DMS 273 treated with DMSO at 0.1 percent for 48 hours (cell line): Measurements from ENCODE around the gene APOBEC3G.

Source experiments
- DNase-seq: peaks from one replicate; lab custom pipeline; 2025; lab: John Stamatoyannopoulos, UW

Gene APOBEC3G

DNA sequence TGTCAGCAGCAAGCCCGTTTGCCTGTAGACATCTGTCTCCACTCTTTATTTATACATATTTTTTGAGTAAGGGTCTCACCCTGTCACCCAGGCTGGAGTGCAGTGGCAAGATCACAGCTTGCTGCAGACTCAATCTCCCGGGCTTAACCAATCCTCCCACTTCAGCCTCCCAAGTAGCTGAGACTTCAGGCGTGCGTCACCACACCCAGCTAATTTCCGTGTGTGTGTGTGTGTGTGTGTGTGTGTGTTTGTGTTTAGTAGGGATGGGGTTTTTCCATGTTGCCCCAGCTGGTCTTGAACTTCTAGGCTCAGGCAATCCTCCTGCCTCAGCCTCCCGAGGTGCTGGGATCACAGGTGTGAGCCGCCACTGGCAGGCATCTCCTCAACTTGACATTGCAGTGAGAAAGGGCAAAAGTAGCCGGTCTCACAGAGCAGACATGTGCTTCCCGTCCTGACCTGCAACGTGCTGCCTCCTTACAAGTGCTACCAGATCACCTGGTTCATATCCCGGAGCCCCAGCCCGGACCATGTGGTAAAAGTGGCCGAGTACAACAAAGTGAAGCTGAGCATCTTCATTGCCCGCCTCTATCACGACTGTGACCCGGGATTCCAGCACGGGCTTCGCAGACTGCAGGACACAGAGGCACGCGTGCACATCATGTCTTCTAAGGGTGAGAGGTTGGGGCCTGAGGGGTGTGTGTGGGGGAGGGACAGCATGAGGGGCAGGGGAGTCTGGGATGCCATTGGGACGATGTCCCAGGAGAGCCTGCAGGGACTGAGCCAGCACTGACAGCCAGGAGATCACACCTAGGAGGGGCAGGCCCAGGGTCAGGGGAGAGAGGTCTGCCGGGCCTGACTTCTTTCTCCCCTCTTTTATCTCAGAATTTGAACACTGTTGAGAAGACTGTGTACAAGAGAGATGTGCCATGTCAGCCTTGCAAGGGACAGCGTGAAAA, 14.3 kb downstream of the APOBEC3G start:
- DNase-seq = no peak

GRCh38 chr22:39092111-39092862, 15.2 kb downstream of the APOBEC3G start:
- no peak for DNase-seq

- DNase-seq = no peak
Observed at GRCh38 chr22:39094717-39095389, 17.8 kb downstream of the APOBEC3G start.

GRCh38 chr22:39095971-39096370, 18.9 kb downstream of the APOBEC3G start:
- no peak for DNase-seq

- DNase-seq = no peak
Observed at GRCh38 chr22:39097098-39098020, 20.3 kb downstream of the APOBEC3G start, which contains the start of gene APOBEC3H. APOBEC3H (plus strand) TSS chr22:39097244; CDS start chr22:39100279, 3,035 bp downstream.

DNA sequence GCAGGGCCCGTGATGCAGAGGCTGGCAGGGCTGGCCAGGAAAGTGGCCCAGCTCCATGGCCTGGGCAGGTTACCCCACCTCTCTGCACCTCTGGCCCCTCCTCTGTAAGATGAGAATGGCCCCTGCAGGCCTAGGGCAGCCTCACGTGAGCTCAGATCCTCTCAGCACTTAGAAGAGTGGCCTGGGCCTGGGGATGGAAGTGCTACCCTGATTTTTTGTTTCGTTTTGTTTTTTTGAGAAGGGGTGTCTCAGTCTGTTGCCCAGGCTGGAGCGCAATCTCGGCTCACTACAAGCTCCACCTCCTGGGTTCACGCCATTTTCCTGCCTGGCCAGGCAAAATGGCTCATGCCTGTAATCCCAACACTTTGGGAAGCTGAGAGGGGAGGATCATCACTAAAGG, 21.0 kb downstream of the APOBEC3G start:
- DNase-seq = no peak

DNA sequence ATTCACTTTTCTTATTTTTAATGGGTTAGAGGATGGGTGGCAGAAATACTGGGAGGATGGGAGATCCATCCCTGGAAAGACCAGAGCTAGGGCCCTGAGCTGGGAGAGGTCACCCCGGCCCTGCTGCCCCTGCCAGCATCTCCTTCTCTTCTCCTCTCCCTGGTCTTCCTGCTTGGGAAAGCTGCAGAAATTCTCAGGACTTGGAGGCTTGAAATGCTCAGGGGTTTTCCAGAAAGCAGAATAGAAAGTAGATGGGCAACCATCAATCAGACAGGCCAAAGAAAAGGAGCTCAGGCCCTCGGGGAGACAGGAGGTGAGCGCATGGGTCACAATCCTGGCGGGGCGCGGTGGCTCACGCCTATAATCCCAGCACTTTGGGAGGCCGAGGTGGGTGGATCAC, 21.5 kb downstream of the APOBEC3G start:
- DNase-seq = no peak

GRCh38 chr22:39101226-39101625, 24.2 kb downstream of the APOBEC3G start:
- no peak for DNase-seq

- no peak for DNase-seq
Observed at GRCh38 chr22:39103431-39103830, 26.4 kb downstream of the APOBEC3G start.

- no peak for DNase-seq
Observed at GRCh38 chr22:39106326-39106725, 29.3 kb downstream of the APOBEC3G start.

DNA sequence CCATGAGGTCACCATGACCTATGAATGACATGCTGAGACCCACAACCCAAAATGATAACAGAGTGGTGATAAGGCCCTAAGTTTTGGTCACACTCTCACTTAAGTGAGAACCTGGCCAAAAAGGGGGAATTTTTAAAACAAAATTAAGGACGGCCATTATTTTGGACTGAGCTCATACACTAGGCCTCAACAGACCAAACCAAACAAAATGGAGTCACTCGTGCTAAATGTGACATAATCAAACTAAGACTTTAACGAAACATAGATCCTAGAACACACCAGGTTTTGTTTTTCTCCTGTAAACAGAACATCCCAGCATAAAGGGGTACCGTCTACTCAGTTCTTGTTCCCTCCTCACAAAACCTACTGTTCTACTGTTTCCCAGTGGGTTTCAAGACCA, 31.4 kb downstream of the APOBEC3G start:
- DNase-seq = no peak

GRCh38 chr22:39109361-39109760, 32.3 kb downstream of the APOBEC3G start:
- DNase-seq = no peak

DNA sequence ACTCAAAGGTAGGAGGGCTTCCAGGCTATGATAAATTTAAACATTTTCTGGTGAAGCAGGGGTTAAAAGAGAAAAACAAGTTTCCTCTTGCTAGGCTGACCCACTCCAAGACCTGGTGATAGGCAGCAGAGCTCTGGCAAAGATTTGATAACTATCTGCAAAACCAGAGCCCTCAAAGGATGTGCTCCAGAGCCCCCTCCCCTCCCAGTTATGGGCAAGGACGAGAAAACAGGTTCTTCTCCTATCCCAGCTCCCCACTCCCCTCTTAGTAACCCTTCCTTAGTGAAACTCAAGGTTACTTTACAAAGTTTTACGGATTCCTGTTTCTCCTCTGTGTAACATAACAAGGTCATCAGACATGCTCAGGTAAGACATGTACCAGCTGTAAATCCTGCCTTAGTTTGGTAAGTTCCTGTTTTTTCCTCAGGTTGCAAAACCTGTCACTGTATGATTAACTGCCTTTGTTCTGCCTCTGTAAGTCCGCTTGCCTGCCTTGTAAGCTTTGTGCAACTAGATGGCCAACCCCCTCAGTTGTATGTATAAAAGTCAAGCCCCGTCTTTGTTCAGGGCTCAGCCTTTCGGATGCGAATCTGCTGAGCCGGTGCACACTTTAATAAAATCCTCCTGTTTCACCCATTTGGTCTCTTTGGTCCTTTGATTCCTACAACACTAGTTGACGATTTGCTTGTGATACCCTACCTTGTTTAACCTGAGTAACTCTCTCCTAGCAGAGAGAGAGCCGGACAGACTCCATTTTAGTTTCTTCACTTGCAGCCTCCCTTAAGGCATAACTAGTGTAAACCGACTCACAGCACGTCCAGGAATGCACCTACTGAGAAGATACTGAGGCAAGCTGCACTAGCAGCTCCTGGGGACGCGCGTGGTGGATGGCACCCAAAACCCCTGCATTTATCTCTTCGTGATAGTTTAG, 33.8 kb downstream of the APOBEC3G start:
- no peak for DNase-seq

GRCh38 chr22:39114112-39114511, 37.0 kb downstream of the APOBEC3G start:
- no peak for DNase-seq

- no peak for DNase-seq
Observed at GRCh38 chr22:39115570-39115969, 38.5 kb downstream of the APOBEC3G start.

- DNase-seq = no peak
Observed at GRCh38 chr22:39115977-39116621, 39.0 kb downstream of the APOBEC3G start.

DNA sequence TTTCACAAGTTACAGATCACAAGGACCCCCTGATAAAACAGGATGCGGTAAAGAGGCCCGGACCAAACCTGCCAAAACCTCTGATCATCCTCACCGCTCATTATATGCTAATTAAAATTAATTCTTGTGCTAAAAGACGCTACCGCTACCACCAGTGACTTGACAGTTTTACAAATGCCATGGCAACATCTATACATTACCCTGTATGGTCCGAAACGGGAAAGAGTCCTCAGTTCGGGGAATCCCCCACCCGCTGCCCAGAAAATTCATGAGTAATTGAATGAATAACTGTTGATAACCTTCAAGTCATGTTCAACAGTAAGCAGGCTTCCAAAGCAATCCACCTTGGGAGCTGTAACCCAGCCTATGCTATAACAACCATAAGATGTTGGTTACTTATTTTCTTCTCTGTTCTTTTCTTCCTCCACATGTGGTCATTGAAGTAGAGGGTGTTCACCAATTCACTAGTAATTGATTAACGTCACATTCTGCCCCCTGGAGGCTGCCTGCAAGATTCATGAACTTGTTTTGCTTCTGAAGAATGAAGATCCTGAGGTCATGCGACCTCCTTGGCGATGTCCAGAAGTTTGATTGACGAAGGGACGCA, 40.6 kb downstream of the APOBEC3G start:
- no peak for DNase-seq

GRCh38 chr22:39120983-39121382, 43.9 kb downstream of the APOBEC3G start:
- DNase-seq = no peak

DNA sequence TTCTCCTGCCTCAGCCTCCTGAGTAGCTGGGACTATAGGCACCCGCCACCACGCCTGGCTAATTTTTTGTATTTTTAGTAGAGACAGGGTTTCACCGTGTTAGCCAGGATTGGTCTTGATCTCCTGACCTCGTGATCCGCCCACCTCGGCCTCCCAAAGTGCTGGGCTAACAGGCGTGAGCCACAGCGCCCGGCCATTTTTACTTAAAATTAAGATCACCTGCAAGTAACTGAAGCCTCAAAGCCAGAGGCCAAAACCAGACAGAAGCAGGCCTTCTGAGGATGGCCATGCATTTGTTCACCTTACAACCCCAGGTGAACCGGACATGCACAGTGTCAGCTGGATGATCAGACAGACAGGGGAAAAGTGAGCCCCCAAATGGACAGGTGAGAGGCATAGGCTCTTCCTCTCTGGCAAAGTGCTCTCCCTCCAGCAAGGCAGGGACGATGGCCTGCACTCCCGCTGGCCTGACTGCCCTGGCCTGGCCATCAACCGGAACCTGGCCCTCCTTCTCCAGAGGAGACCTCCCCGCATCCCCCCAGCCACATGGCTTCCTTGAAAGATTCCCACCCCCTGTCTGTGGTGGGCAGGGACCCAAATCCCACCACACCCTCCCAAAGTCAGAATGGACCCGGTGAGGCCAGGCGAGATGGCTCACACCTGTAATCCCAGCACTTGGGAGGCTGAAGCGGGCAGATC, 45.8 kb downstream of the APOBEC3G start:
- no peak for DNase-seq
